NCI-H128 (cell line): Measurements from ENCODE around the gene TDRD9.

Source experiments
- DNase-seq: peaks from one replicate; lab custom pipeline; 2025; ENCODE audit not compliant: unreplicated experiment; lab: John Stamatoyannopoulos, UW

Gene TDRD9

GRCh38 chr14:103890821-103891666 is 37.2 kb upstream of the TDRD9 start:
- DNase-seq: no peak

GRCh38 chr14:103891667-103892215 is 36.5 kb upstream of the TDRD9 start:
- DNase-seq: no peak

GRCh38 chr14:103892247-103892646 is 36.0 kb upstream of the TDRD9 start:
- no peak for DNase-seq

- no peak for DNase-seq
These were observed 34.1 kb upstream of the TDRD9 start for GRCh38 chr14:103894034-103894722.

- DNase-seq: no peak
These were observed 33.6 kb upstream of the TDRD9 start for GRCh38 chr14:103894723-103895059.

GRCh38 chr14:103896578-103896977 is 31.7 kb upstream of the TDRD9 start:
- no peak for DNase-seq

GRCh38 chr14:103897075-103897947 is 30.9 kb upstream of the TDRD9 start:
- no peak for DNase-seq

GRCh38 chr14:103898204-103898603 is 30.1 kb upstream of the TDRD9 start:
- DNase-seq: no peak

- no peak for DNase-seq
These were observed 29.5 kb upstream of the TDRD9 start for GRCh38 chr14:103898711-103899110.

GRCh38 chr14:103899316-103899715 is 28.9 kb upstream of the TDRD9 start:
- no peak for DNase-seq

GRCh38 chr14:103899833-103900232 is 28.4 kb upstream of the TDRD9 start:
- DNase-seq: no peak

GRCh38 chr14:103904493-103905107 is 23.7 kb upstream of the TDRD9 start:
- DNase-seq: no peak

GRCh38 chr14:103905842-103906456 is 22.3 kb upstream of the TDRD9 start:
- DNase-seq: no peak

- no peak for DNase-seq
These were observed 19.7 kb upstream of the TDRD9 start for GRCh38 chr14:103908580-103908979.

GRCh38 chr14:103909531-103910261 is 18.6 kb upstream of the TDRD9 start:
- DNase-seq: no peak

- DNase-seq: peak; percentile 92
These were observed 17.9 kb upstream of the TDRD9 start for GRCh38 chr14:103910262-103910935.

- DNase-seq: no peak
These were observed 17.3 kb upstream of the TDRD9 start for GRCh38 chr14:103910984-103911383.

- no peak for DNase-seq
These were observed 12.6 kb upstream of the TDRD9 start for GRCh38 chr14:103915616-103916015.

- no peak for DNase-seq
These were observed 11.5 kb upstream of the TDRD9 start for GRCh38 chr14:103916636-103917262.
